Retinal pigment epithelial cell (primary cell): ENCODE measurements around the gene MUC6.

Source experiments
- DNase-seq: peaks from one replicate; pipeline ENCODE4 v3.0.0-alpha.2; 2010; ENCODE audit warnings: low read depth
- H3K4me3 ChIP-seq: 2 replicates; pipeline ENCODE4 v1.5.1; 2011; ENCODE audit warnings: mild to moderate bottlenecking, low read length, control low read depth, moderate library complexity
- TF ChIP-seq, protein P1 (sequence below): conservative IDR thresholded peaks from 2 replicates; pipeline ENCODE4 v1.5.1; 2011; ENCODE audit warnings: low read depth, low read length, control low read depth, inconsistent platforms

Gene MUC6

DNA sequence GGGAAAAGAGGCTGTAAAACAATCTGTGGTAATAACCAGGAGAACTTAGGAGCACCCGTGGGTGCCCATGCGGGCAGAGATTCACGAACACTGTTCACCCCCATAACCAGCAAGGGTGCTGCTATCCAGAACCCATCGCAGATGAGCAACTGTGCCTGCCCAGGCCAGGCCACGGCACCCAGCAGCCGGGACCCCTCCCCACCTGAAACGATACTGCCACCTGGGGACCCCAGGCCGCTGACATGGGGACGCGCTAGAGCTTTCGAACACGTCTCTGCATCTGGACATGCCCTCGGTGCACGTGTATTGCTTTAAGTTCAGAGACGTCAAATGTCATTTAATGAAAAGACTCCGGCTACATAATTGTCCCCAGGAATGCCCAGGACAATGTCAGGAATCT is 23.9 kb upstream of the MUC6 start:
- DNase-seq, result no peak
- H3K4me3 ChIP-seq, result no peak overlapping the region
- TF ChIP-seq, protein P1, sequence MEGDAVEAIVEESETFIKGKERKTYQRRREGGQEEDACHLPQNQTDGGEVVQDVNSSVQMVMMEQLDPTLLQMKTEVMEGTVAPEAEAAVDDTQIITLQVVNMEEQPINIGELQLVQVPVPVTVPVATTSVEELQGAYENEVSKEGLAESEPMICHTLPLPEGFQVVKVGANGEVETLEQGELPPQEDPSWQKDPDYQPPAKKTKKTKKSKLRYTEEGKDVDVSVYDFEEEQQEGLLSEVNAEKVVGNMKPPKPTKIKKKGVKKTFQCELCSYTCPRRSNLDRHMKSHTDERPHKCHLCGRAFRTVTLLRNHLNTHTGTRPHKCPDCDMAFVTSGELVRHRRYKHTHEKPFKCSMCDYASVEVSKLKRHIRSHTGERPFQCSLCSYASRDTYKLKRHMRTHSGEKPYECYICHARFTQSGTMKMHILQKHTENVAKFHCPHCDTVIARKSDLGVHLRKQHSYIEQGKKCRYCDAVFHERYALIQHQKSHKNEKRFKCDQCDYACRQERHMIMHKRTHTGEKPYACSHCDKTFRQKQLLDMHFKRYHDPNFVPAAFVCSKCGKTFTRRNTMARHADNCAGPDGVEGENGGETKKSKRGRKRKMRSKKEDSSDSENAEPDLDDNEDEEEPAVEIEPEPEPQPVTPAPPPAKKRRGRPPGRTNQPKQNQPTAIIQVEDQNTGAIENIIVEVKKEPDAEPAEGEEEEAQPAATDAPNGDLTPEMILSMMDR, result no peak

DNA sequence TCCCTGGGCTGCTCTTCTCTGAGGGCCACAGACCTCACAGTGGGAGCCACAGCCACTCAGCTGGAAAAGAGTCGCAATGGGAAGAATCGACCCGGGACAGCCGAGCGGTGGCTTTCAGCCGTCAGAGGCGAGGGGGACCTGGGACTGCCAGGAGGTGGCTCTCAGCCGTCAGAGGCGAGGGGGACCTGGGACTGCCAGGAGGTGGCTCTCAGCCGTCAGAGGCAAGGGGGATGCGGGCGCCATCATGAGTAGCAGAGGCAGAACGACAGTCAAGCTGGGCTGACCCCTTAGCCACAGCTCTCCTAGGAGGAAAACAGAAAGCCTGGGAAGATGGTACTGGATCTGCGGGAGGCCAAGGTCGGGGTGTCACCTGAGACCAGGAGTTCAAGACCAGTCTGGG is 23.2 kb upstream of the MUC6 start:
- TF ChIP-seq, protein P1, result no peak
- no peak for DNase-seq
- no peak overlapping the region for H3K4me3 ChIP-seq

DNA sequence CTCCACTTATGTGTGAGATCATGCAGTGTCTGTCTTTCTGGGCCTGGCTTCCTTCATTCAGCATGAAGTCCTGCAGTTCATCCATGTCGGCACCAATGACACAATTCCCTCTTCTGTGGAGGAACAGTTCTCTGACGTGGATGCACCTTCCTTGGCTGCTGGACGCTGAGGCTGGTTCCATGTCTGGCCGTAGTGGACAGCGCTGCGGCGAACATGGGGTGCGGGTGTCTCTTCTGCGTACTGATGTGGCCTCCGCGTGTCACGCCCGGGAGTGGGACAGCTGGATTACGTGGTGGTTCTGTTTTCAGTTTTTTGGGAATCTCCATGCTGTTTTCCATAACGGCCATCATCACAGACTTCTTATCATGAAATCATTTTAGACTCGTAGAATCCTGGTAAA is 21.3 kb upstream of the MUC6 start:
- no peak for DNase-seq
- H3K4me3 ChIP-seq, result no peak overlapping the region
- TF ChIP-seq, protein P1, result no peak

DNA sequence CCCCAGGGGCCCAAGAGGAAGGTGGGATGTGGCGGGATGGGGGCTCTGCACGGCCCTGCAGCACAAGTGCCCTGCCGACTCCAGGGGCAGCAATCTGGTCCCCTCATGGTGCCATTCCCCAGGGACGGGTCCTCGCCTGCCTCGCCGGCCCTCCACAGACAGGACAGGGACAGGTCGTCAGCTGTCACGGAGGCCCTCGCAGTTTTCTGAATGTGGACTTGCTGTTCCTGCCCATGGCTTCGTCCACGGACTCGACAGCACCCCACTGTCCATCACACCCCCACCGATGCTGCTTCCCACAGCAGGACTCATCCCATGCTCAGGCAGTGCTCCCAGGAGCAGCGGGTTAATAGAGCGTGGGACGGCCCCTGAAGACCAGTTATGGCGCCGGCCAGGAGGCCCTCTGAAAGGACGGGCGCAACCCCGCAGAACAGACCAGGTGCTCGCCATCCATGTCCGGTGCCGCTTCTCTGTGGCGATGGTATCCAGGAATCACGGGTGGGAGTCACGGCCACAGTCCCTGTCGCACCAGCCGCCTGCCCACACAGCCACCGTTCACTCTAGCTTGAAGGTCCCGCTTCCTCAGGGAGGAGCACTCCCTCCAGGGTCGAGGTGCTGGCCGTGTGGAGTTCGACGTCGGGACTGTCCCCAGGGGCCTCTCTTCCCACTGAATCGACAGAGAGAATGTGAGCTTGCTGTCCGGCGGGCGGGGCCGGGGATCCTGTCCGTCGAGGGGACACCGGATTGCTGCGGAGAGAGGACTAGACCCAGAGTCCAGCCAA is 19.7 kb upstream of the MUC6 start:
- no peak overlapping the region for H3K4me3 ChIP-seq
- no peak for DNase-seq
- TF ChIP-seq, protein P1, result no peak

DNA sequence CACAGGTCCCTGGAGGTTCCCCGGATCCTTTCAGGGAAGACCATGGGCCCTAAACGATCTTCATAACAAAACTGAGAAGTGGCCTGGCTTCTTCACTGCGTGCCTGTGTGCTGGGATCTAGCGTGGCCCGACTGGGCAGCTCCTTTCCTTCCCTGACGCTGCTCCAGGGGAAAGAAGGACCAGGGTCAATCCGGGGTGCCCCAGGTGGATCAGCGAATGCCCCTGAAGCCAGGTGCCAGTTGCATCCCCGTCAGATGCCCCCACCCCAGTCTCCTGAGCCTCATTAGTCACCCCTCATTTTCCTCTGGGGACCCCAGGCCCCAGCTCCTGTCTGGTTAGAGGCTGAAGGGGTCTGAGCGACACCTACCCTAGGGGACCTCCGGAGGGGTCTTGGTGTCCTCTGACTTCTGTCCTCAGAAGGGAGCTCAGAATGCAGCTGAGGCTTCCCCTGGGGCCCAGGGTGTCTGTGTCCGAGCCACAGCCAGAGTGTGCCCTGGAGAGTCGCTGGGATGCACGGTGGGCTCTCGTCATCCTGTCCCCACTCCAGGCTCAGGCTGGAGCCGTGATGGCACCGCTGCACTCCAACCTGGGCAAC is 18.7 kb upstream of the MUC6 start:
- TF ChIP-seq, protein P1, result no peak
- DNase-seq, result no peak
- H3K4me3 ChIP-seq, result no peak overlapping the region

DNA sequence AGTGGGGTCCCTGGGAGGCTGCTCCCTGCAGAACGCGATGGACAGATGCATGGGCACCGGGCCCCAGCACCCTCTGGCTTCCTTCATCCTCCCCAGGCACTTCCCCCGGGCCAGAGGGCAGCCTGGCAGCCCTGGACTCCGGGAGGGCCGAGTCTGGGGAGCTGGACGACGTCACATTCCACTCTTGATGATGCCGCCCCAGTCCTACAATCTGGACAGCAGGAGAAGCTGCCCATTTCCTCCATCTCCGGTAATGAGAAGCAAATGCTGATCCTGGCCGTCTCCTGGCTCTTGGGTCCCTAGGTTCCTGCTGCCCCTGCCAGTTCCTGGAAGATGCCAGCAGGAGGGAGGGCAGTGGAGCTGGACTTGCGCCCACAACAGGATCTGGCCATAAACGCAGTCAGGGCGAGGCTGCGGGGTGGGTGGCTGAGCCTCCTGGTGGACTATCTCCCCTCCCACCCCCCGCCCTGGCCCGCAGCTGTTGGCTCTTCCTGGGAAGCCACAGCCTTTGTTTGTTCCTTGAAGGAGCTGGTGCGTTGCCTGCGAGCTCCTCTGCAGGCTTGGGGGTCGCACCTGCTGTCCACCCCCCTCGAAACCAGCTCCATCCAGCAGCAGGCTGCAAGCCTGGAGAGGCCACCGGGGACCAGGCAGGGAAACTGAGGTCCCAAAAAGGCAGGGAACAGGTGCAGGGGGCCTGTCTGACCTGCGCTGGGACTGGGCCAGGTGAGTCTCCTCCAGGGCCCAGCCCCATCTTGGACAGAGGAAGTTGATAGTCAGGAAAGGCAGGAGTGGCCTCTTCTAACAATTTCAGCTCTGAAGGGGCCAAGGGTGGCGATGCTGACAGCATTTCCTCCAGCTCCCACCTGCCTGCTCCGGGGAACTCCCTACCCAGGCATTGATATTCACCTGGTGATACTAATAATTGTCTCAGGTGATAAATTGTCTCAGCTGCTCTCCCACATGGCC is 17.9 kb upstream of the MUC6 start:
- TF ChIP-seq, protein P1, result no peak
- DNase-seq, result no peak
- no peak overlapping the region for H3K4me3 ChIP-seq
